Measurements from ENCODE around the gene MERTK.
A peak's percentile ranks its signal among the peaks of the same experiment; 100 is the strongest.

GRCh38 chr2:112004253-112004645, 105.8 kb downstream of the MERTK start:
- TF ChIP-seq CTCF (IDR thresholded peaks at IDR 0.05) (no peak), POLR2AphosphoS5 (IDR thresholded peaks at IDR 0.05) (peak; percentile 50 to 51)
